Adrenal gland (tissue), 5 donors: ENCODE results near the gene RAET1E.
A peak's percentile ranks its signal among the peaks of the same experiment; 100 is the strongest.

Source experiments
- POLR2A ChIP-seq, 2 donors: fragments of 450-650 bp; IDR thresholded peaks; one replicate each; pipeline ENCODE4 v1.6.1; 2017; ENCODE audit warnings: antibody characterized with exemption in 2 of 2, mild to moderate bottlenecking in 2 of 2, moderate library complexity in 1 of 2
- TF ChIP-seq, protein P1 (sequence below), 6 experiments: fragments of 450-650 bp in 4 of 6; fragments of 200-600 bp in 2 of 6; sonication (generic) in 1 of 6; IDR thresholded peaks; 1 replicate in 5 of 6; 2 replicates in 1 of 6; pipeline versions ENCODE4 v1.5.1 to v1.8.0; 2016 to 2021; ENCODE audit warnings: antibody characterized with exemption in 6 of 6, mild to moderate bottlenecking in 2 of 6, moderate library complexity in 1 of 6
- donor health status: DM: no; HTN: no; CAD: no.

DNA sequence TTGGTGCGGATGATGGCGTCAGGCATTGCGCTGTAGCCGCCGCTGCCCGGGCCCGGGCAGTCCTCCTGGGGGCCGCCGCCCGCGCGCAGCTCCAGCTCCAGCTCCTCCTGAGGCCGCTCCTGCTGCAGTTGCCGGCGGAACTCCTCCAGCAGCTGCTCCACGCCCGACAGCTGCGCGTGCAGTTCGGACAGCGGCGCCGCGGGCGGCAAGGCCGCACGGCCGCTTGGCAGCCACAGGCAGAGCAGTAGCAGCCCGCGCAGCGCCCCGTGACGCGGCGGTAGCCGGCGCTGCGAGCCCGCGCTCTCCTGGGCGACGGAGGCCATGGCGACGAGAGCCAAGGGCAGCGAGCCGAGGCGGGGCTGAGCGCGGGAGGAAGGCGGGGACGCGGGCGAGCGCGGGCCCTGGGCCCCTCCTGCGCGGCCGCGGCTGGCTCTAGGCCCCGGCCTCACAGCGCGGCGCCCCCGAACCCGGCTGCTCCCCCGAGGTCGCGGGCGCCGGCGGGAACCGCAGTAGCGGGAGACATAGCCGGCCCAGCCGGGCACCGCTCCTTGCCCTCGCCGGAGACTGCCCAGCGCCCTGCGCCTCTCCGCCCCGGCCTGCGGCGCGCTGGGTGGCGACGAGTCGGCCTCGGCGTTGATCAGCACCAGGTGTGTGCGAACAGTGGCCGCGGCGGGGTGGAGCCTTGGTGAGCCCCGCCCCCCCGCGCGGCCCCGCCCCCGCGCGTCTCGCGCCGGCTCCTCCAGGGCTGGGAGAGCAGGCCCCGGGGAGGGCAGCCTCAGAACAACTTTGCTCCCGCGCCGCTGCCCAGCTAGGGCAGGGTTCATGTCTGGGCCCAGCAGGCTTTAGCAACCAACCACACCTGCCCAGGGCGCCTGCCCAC, 34.0 kb downstream of the RAET1E start, which contains the start of gene LRP11:
- TF ChIP-seq, protein P1, sequence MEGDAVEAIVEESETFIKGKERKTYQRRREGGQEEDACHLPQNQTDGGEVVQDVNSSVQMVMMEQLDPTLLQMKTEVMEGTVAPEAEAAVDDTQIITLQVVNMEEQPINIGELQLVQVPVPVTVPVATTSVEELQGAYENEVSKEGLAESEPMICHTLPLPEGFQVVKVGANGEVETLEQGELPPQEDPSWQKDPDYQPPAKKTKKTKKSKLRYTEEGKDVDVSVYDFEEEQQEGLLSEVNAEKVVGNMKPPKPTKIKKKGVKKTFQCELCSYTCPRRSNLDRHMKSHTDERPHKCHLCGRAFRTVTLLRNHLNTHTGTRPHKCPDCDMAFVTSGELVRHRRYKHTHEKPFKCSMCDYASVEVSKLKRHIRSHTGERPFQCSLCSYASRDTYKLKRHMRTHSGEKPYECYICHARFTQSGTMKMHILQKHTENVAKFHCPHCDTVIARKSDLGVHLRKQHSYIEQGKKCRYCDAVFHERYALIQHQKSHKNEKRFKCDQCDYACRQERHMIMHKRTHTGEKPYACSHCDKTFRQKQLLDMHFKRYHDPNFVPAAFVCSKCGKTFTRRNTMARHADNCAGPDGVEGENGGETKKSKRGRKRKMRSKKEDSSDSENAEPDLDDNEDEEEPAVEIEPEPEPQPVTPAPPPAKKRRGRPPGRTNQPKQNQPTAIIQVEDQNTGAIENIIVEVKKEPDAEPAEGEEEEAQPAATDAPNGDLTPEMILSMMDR (IDR thresholded peaks at IDR 0.05), result no peak
- TF ChIP-seq POLR2A (IDR thresholded peaks at IDR 0.05), result peak; percentile 68 to 87
